G401 (cell line): ENCODE results near the gene CATSPER4. TPM values are rescaled to one million over a fixed set of nuclear protein-coding genes. Genes with fewer than 3 reads are reported as not detected.

Source experiments
- DNase-seq: peaks from one replicate; pipeline ENCODE4 v3.0.0-alpha.2; 2015; ENCODE audit warnings: low spot score
- in situ Hi-C: cut with HindIII; loops from 2 replicates; pipeline ENCODE4 v1.10.0; 2016; ENCODE audit warnings: low sequenced_read_pairs, mixed read lengths
- total RNA-seq: library from RNA; depleted of rRNA; stranded (reverse); fragments of >200 nt; shearing (Covaris generic); gene quantifications from 2 replicates; pipeline ENCODE4 v1.2.3, GENCODE V29; 2014; rRNA removed

The CATSPER4 gene
- not detected in 2 replicates for total RNA-seq

- in situ Hi-C loops: no loop called here
- DNase-seq: peak; percentile 29
These were observed at the start of gene CATSPER4 for GRCh38 chr1:26190373-26190987. Gene CATSPER4 (plus strand): TSS chr1:26190602. CDS start chr1:26190628, 26 bp downstream.

- in situ Hi-C loops: no loop called here
- DNase-seq: no peak
These were observed 48.2 kb upstream of the CATSPER4 start for GRCh38 chr1:26142159-26142558.

- in situ Hi-C loops: no loop called here
- DNase-seq: peak; percentile 89
These were observed 45.1 kb upstream of the CATSPER4 start for GRCh38 chr1:26145041-26145959.

GRCh38 chr1:26145960-26146294 lies 44.5 kb upstream of the CATSPER4 start:
- no peak for DNase-seq
- in situ Hi-C loops: no loop called here

GRCh38 chr1:26148887-26149286 lies 41.5 kb upstream of the CATSPER4 start:
- in situ Hi-C loops: no loop called here
- DNase-seq: no peak

GRCh38 chr1:26153966-26154532 lies 36.4 kb upstream of the CATSPER4 start:
- in situ Hi-C loops: no loop called here
- no peak for DNase-seq

GRCh38 chr1:26154750-26155149 lies 35.7 kb upstream of the CATSPER4 start:
- in situ Hi-C loops: no loop called here
- DNase-seq: no peak

- in situ Hi-C loops: no loop called here
- DNase-seq: no peak
These were observed 34.8 kb upstream of the CATSPER4 start for GRCh38 chr1:26155370-26156284.

GRCh38 chr1:26156285-26157038 lies 33.9 kb upstream of the CATSPER4 start:
- DNase-seq: no peak
- in situ Hi-C loops: no loop called here

- in situ Hi-C loops: no loop called here
- DNase-seq: no peak
These were observed 32.0 kb upstream of the CATSPER4 start for GRCh38 chr1:26158271-26158907.

- no peak for DNase-seq
- in situ Hi-C loops: no loop called here
These were observed 31.3 kb upstream of the CATSPER4 start, which contains the start of gene FAM110D for GRCh38 chr1:26158908-26159742. Gene FAM110D (plus strand): TSS chr1:26159079. CDS start chr1:26161292, 2,213 bp downstream.

- DNase-seq: no peak
These were observed 30.7 kb upstream of the CATSPER4 start for GRCh38 chr1:26159743-26160039.

GRCh38 chr1:26160527-26161414 lies 29.6 kb upstream of the CATSPER4 start:
- in situ Hi-C loops: no loop called here
- DNase-seq: no peak

More at GRCh38 chr1:26159743-26160039, 30.7 kb upstream of the CATSPER4 start:
- in situ Hi-C loops: no loop called here

GRCh38 chr1:26161415-26162219 lies 28.8 kb upstream of the CATSPER4 start:
- peak; percentile 28 for DNase-seq
- in situ Hi-C loops: no loop called here

GRCh38 chr1:26162220-26162709 lies 28.1 kb upstream of the CATSPER4 start:
- in situ Hi-C loops: no loop called here

GRCh38 chr1:26163684-26164035 lies 26.7 kb upstream of the CATSPER4 start:
- no peak for DNase-seq
- in situ Hi-C loops: no loop called here

More at GRCh38 chr1:26162220-26162709, 28.1 kb upstream of the CATSPER4 start:
- DNase-seq: no peak
